Thyroid gland (tissue), 4 donors: ENCODE results near the gene LPP. TPM values are rescaled to one million over a fixed set of nuclear protein-coding genes. Genes with fewer than 3 reads are reported as not detected.

Experiments used
- DNase-seq, 2 donors: peaks; one replicate each; pipeline ENCODE4 v3.0.0-alpha.2; 2019
- H3K27ac ChIP-seq, 3 donors: fragments of 200-600 bp; sonication (generic); 1 replicate in 2 of 3; 2 replicates in 1 of 3; pipeline ENCODE4 v1.5.1; 2016 to 2019; ENCODE audit warnings: mild to moderate bottlenecking in 1 of 3, moderate library complexity in 1 of 3
- H3K27me3 ChIP-seq: fragments of 200-600 bp; sonication (generic); one replicate; pipeline ENCODE4 v1.5.1; 2019
- H3K36me3 ChIP-seq, 2 donors: fragments of 200-600 bp; sonication (generic); one replicate each; pipeline ENCODE4 v1.5.1; 2016 to 2019
- H3K4me1 ChIP-seq, 2 donors: fragments of 200-600 bp; sonication (generic); one replicate each; pipeline ENCODE4 v1.5.1; 2017 to 2019
- H3K4me3 ChIP-seq, 3 donors: fragments of 200-600 bp; sonication (generic); replicated peaks in 1 of 3; 1 replicate in 2 of 3; 2 replicates in 1 of 3; pipeline ENCODE4 v1.5.1; 2016; ENCODE audit warnings: mild to moderate bottlenecking in 1 of 3
- H3K9me3 ChIP-seq: fragments of 200-600 bp; sonication (generic); one replicate; pipeline ENCODE4 v1.5.1; 2017
- CTCF ChIP-seq, 6 experiments: fragments of 200-600 bp in 3 of 6; fragments of 450-650 bp in 3 of 6; sonication (generic) in 3 of 6; IDR thresholded peaks; one replicate each; pipeline ENCODE4 v1.5.1; 2016 to 2019; ENCODE audit warnings: antibody characterized with exemption in 6 of 6, mild to moderate bottlenecking in 2 of 6, inconsistent platforms in 1 of 6, moderate library complexity in 1 of 6
- POLR2A ChIP-seq, 2 donors: fragments of 450-650 bp; IDR thresholded peaks; one replicate each; pipeline ENCODE4 v1.6.1; 2017; ENCODE audit warnings: antibody characterized with exemption in 2 of 2, mild to moderate bottlenecking in 2 of 2, moderate library complexity in 1 of 2
- WGBS, 2 donors: methylation state at CpG; one replicate each; pipeline ENCODE4 v1.1.5; 2017; 5-methylcytosine and 5-hydroxymethylcytosine counted together
- intact Hi-C: fragments of 100-400 bp; cut with DNase I; formaldehyde crosslinking; loops from one replicate; pipeline ENCODE4 v1.15.1; 2023
- total RNA-seq, 4 donors: library from RNA; depleted of rRNA; stranded (reverse); fragments of >200 nt; gene quantifications; one replicate each; pipeline ENCODE4 v1.2.3, GENCODE V29; 2016

The LPP gene
- total RNA-seq, 4 donors from 2014 or later, result 79.0 to 141 (median 82.8) TPM

- no peaks in the 10 kb centered on the region for H3K27me3 ChIP-seq
- no peaks in the 10 kb centered on the region for H3K36me3 ChIP-seq
- WGBS, 2 donors, result 94% methylated on average over 4 of the region's 4 CpGs
- no peaks in the 10 kb centered on the region for H3K9me3 ChIP-seq
- H3K4me1 ChIP-seq, result peaks cover 0 to 8% of the 10 kb centered on the region in 2 donors
- no peak overlapping the region for H3K27ac ChIP-seq
- H3K4me3 ChIP-seq, result no peak overlapping the region
- no peak for DNase-seq
- no peak for TF ChIP-seq POLR2A (IDR thresholded peaks at IDR 0.05)
- TF ChIP-seq CTCF (IDR thresholded peaks at IDR 0.05), result no peak
- intact Hi-C loops, result no loop called here
These were observed 45.1 kb upstream of the LPP start for GRCh38 chr3:188108703-188109412.

GRCh38 chr3:188111002-188111584 lies 42.9 kb upstream of the LPP start:
- H3K36me3 ChIP-seq, result no peaks in the 10 kb centered on the region
- no peak for DNase-seq
- no peaks in the 10 kb centered on the region for H3K27me3 ChIP-seq
- H3K4me1 ChIP-seq, result peaks cover 0 to 8% of the 10 kb centered on the region in 2 donors
- no peaks in the 10 kb centered on the region for H3K9me3 ChIP-seq
- TF ChIP-seq POLR2A (IDR thresholded peaks at IDR 0.05) (no peak), CTCF (IDR thresholded peaks at IDR 0.05) (no peak)
- no peak overlapping the region for H3K4me3 ChIP-seq
- WGBS, 2 donors, result 45 to 57% methylated on average over 2 of the region's 2 CpGs
- no peak overlapping the region for H3K27ac ChIP-seq
- intact Hi-C loops, result no loop called here

DNA sequence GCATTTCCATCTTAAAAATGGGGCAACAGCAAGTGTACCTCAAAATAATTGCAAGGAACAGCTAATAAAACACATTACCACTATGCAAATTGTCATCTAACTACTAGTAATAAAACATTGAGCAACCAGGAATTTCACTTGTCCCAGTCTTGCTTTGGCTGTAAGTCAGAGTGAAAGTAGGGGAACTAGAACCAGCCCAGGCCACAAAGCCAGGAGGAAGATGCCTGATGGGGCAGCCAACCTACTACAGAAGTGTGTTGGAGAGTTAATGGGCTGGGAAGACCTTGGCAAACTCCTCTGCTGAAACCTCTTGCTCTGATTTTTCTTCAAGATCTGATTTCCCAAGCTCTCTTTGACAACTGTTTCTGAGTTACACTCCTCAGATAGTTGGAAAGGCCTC lies 40.2 kb upstream of the LPP start:
- H3K4me1 ChIP-seq, result peaks cover 0 to 8% of the 10 kb centered on the region in 2 donors
- DNase-seq, result no peak
- H3K27ac ChIP-seq, result no peak overlapping the region
- TF ChIP-seq CTCF (IDR thresholded peaks at IDR 0.05), result no peak
- TF ChIP-seq POLR2A (IDR thresholded peaks at IDR 0.05), result no peak
- intact Hi-C loops, result no loop called here
- no peaks in the 10 kb centered on the region for H3K27me3 ChIP-seq
- H3K36me3 ChIP-seq, result no peaks in the 10 kb centered on the region
- H3K9me3 ChIP-seq, result no peaks in the 10 kb centered on the region
- H3K4me3 ChIP-seq, result no peak overlapping the region

DNA sequence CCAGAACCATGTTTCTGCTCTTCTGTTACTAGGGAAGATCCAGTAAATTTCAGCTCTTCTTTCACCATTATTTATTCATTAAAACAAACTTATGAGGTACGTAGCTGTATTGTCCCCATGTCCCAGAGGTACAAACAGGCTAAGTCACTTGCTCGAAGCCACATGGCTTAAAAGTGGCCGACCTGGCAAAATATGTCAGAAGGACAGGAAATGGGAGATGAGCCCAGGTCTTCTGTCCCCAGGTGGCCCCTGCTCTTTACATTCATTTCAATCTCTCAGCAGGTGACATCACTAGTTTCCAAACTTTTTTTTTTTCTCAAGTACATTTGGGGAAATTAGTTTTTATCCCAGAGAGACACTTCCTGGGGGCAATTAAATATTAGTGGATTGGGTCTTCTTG lies 34.1 kb upstream of the LPP start:
- no peak for DNase-seq
- H3K9me3 ChIP-seq, result no peaks in the 10 kb centered on the region
- H3K27me3 ChIP-seq, result no peaks in the 10 kb centered on the region
- H3K4me3 ChIP-seq, result no peak overlapping the region
- H3K36me3 ChIP-seq, result no peaks in the 10 kb centered on the region
- WGBS, 2 donors, result 73 to 84% methylated on average over 3 of the region's 3 CpGs
- intact Hi-C loops, result no loop called here
- TF ChIP-seq POLR2A (IDR thresholded peaks at IDR 0.05) (no peak), CTCF (IDR thresholded peaks at IDR 0.05) (no peak)
- H3K27ac ChIP-seq, result no peak overlapping the region
- H3K4me1 ChIP-seq, result no peaks in the 10 kb centered on the region

GRCh38 chr3:188122571-188123169 lies 31.3 kb upstream of the LPP start:
- intact Hi-C loops, result no loop called here

More at GRCh38 chr3:188122571-188123169, 31.3 kb upstream of the LPP start:
- TF ChIP-seq CTCF (IDR thresholded peaks at IDR 0.05), result no peak
- no peak for TF ChIP-seq POLR2A (IDR thresholded peaks at IDR 0.05)
- Histone ChIP-seq H3K9me3 (no peaks in the 10 kb centered on the region), H3K4me1 (no peaks in the 10 kb centered on the region), H3K27me3 (no peaks in the 10 kb centered on the region), H3K36me3 (no peaks in the 10 kb centered on the region), H3K27ac (no peak overlapping the region), H3K4me3 (no peak overlapping the region)
- DNase-seq, result no peak
- WGBS, 2 donors, result 93 to 95% methylated on average over 4 of the region's 4 CpGs
